HG03571 (cell line): ENCODE data around the gene SULT1A1.
"Not testable (repeated sequence)": the region's sequence is repeated elsewhere in the genome, so short reads cannot be mapped to it uniquely, and the experiment has no call there.

Source experiments
- ATAC-seq: cut with Tn5 transposase; IDR thresholded peaks from one replicate; pipeline ENCODE4 v1.9.1; 2021; ENCODE audit not compliant: unreplicated experiment

Gene SULT1A1

GRCh38 chr16:28608867-28609596 is 812 bp downstream of the SULT1A1 start:
- ATAC-seq, result not testable (repeated sequence)

GRCh38 chr16:28608496-28608808 is 1.4 kb downstream of the SULT1A1 start:
- not testable (repeated sequence) for ATAC-seq

GRCh38 chr16:28607681-28608495 is 2.0 kb downstream of the SULT1A1 start:
- not testable (repeated sequence) for ATAC-seq

GRCh38 chr16:28607116-28607623 is 2.7 kb downstream of the SULT1A1 start:
- ATAC-seq, result no peak

- ATAC-seq, result no peak
These were observed 3.3 kb downstream of the SULT1A1 start for GRCh38 chr16:28606291-28607115.

GRCh38 chr16:28604186-28604565 is 5.7 kb downstream of the SULT1A1 start:
- no peak for ATAC-seq

GRCh38 chr16:28603381-28604185 is 6.3 kb downstream of the SULT1A1 start:
- no peak for ATAC-seq

- no peak for ATAC-seq
These were observed 7.3 kb downstream of the SULT1A1 start for GRCh38 chr16:28602529-28602928.

GRCh38 chr16:28602062-28602461 is 7.8 kb downstream of the SULT1A1 start:
- ATAC-seq, result not testable (repeated sequence)

GRCh38 chr16:28601589-28601988 is 8.3 kb downstream of the SULT1A1 start:
- ATAC-seq, result not testable (repeated sequence)

GRCh38 chr16:28600965-28601364 is 8.9 kb downstream of the SULT1A1 start:
- not testable (repeated sequence) for ATAC-seq

GRCh38 chr16:28599377-28600285 is 10.2 kb downstream of the SULT1A1 start:
- ATAC-seq, result peak; percentile 52

GRCh38 chr16:28597692-28598261 is 12.1 kb downstream of the SULT1A1 start:
- no peak for ATAC-seq

GRCh38 chr16:28596840-28597691 is 12.8 kb downstream of the SULT1A1 start, which contains the start of gene SULT1A2:
TSS of gene SULT1A2 (minus strand) at chr16:28597050. CDS start at chr16:28595930, 1,120 bp downstream.
- ATAC-seq, result no peak

- no peak for ATAC-seq
These were observed 13.7 kb downstream of the SULT1A1 start for GRCh38 chr16:28596115-28596630.

GRCh38 chr16:28595451-28595850 is 14.4 kb downstream of the SULT1A1 start:
- not testable (repeated sequence) for ATAC-seq

- ATAC-seq, result no peak
These were observed 16.8 kb downstream of the SULT1A1 start for GRCh38 chr16:28592979-28593553.
